Measurements from ENCODE around the gene PRRT1B. TPM values are rescaled to one million over a fixed set of nuclear protein-coding genes. Genes with fewer than 3 reads are reported as not detected.

Gene PRRT1B
- total RNA-seq, 1 experiment from 2014 or later = not detected

GRCh38 chr9:131534721-131535237 is 10.5 kb upstream of the PRRT1B start:
- ChIA-PET POLR2A (ENCODE audit: low non-redundant PET) (no interaction called here), CTCF (no interaction called here)
- Histone ChIP-seq H3K4me3 (ENCODE audit: low read depth, low read length, poor library complexity, severe bottlenecking) (no peak overlapping the region), H3K36me3 (ENCODE audit: insufficient read depth, low read length, poor library complexity, severe bottlenecking) (no peaks in the 10 kb centered on the region), H3K27ac (ENCODE audit: low read depth, low read length, poor library complexity, severe bottlenecking) (no peak overlapping the region), H3K9me3 (ENCODE audit: low read depth, low read length, poor library complexity, severe bottlenecking) (no peaks in the 10 kb centered on the region), H3K27me3 (replicated peaks; ENCODE audit: insufficient read depth, low read depth, low read length, poor library complexity) (no peaks in the 10 kb centered on the region), H3K4me1 (ENCODE audit: insufficient read depth, low read length, poor library complexity, severe bottlenecking) (peaks cover 4% of the 10 kb centered on the region)
- TF ChIP-seq, protein P1, sequence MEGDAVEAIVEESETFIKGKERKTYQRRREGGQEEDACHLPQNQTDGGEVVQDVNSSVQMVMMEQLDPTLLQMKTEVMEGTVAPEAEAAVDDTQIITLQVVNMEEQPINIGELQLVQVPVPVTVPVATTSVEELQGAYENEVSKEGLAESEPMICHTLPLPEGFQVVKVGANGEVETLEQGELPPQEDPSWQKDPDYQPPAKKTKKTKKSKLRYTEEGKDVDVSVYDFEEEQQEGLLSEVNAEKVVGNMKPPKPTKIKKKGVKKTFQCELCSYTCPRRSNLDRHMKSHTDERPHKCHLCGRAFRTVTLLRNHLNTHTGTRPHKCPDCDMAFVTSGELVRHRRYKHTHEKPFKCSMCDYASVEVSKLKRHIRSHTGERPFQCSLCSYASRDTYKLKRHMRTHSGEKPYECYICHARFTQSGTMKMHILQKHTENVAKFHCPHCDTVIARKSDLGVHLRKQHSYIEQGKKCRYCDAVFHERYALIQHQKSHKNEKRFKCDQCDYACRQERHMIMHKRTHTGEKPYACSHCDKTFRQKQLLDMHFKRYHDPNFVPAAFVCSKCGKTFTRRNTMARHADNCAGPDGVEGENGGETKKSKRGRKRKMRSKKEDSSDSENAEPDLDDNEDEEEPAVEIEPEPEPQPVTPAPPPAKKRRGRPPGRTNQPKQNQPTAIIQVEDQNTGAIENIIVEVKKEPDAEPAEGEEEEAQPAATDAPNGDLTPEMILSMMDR (conservative IDR thresholded peaks at IDR 0.05; ENCODE audit: low read depth, low read length) = no peak
- TF ChIP-seq EZH2 (IDR thresholded peaks at IDR 0.05; ENCODE audit: borderline replicate concordance, low read depth, low read length, poor library complexity, severe bottlenecking) = no peak
- DNase-seq (ENCODE audit: low spot score) = no peak
- intact Hi-C loops (cut with micrococcal nuclease; ENCODE audit: unreplicated experiment) = no loop called here
- BruUV-seq (replicated peaks) = no TSS peak

GRCh38 chr9:131537946-131538345 is 7.4 kb upstream of the PRRT1B start:
- DNase-seq (ENCODE audit: low spot score) = no peak
- POLR2A ChIA-PET (ENCODE audit: low non-redundant PET) = no interaction called here
- no peak for TF ChIP-seq EZH2 (IDR thresholded peaks at IDR 0.05; ENCODE audit: borderline replicate concordance, low read depth, low read length, poor library complexity, severe bottlenecking)
- TF ChIP-seq, protein P1 (conservative IDR thresholded peaks at IDR 0.05; ENCODE audit: low read depth, low read length) = no peak
- Histone ChIP-seq H3K4me3 (ENCODE audit: low read depth, low read length, poor library complexity, severe bottlenecking) (no peak overlapping the region), H3K36me3 (ENCODE audit: insufficient read depth, low read length, poor library complexity, severe bottlenecking) (no peaks in the 10 kb centered on the region), H3K27me3 (replicated peaks; ENCODE audit: insufficient read depth, low read depth, low read length, poor library complexity) (no peaks in the 10 kb centered on the region), H3K4me1 (ENCODE audit: insufficient read depth, low read length, poor library complexity, severe bottlenecking) (no peaks in the 10 kb centered on the region), H3K9me3 (ENCODE audit: low read depth, low read length, poor library complexity, severe bottlenecking) (peaks cover 5% of the 10 kb centered on the region), H3K27ac (ENCODE audit: low read depth, low read length, poor library complexity, severe bottlenecking) (no peak overlapping the region)
- intact Hi-C loops (cut with micrococcal nuclease; ENCODE audit: unreplicated experiment) = no loop called here
- CTCF ChIA-PET = interaction anchor here (0.6 kb wide), 1 partner anchor 209 kb away, joined by 3 read pairs; no protein-coding TSS in a partner anchor
- BruUV-seq (replicated peaks) = no TSS peak

GRCh38 chr9:131539223-131539923 is 6.0 kb upstream of the PRRT1B start:
- Histone ChIP-seq H3K27me3 (replicated peaks; ENCODE audit: insufficient read depth, low read depth, low read length, poor library complexity) (peaks cover 4% of the 10 kb centered on the region), H3K36me3 (ENCODE audit: insufficient read depth, low read length, poor library complexity, severe bottlenecking) (no peaks in the 10 kb centered on the region), H3K4me3 (ENCODE audit: low read depth, low read length, poor library complexity, severe bottlenecking) (no peak overlapping the region), H3K4me1 (ENCODE audit: insufficient read depth, low read length, poor library complexity, severe bottlenecking) (no peaks in the 10 kb centered on the region), H3K9me3 (ENCODE audit: low read depth, low read length, poor library complexity, severe bottlenecking) (peaks cover 18% of the 10 kb centered on the region), H3K27ac (ENCODE audit: low read depth, low read length, poor library complexity, severe bottlenecking) (no peak overlapping the region)
- intact Hi-C loops (cut with micrococcal nuclease; ENCODE audit: unreplicated experiment) = no loop called here
- no TSS peak for BruUV-seq (replicated peaks)
- CTCF ChIA-PET = no interaction called here
- POLR2A ChIA-PET (ENCODE audit: low non-redundant PET) = no interaction called here
- no peak for DNase-seq (ENCODE audit: low spot score)
- TF ChIP-seq, protein P1 (conservative IDR thresholded peaks at IDR 0.05; ENCODE audit: low read depth, low read length) = no peak
- no peak for TF ChIP-seq EZH2 (IDR thresholded peaks at IDR 0.05; ENCODE audit: borderline replicate concordance, low read depth, low read length, poor library complexity, severe bottlenecking)
